Caco-2 (cell line): Measurements from ENCODE around the gene PSMB3. TPM values are rescaled to one million over a fixed set of nuclear protein-coding genes. Genes with fewer than 3 reads are reported as not detected.
A peak's percentile ranks its signal among the peaks of the same experiment; 100 is the strongest.

Experiments
- BruUV-seq: library from RNA; stranded (reverse); fragments of 400-500 nt; replicated peaks from 2 replicates; lab custom pipeline; 2021; lab: Mats Ljungman, UMichigan
- CTCF ChIA-PET: fragments of 300-600 bp; sonication (Branson Sonifier 250); formaldehyde crosslinking; loops from one replicate; lab custom pipeline; 2022; ENCODE audit warnings: antibody characterized with exemption; lab: Charles Lee
- POLR2A ChIA-PET: fragments of 300-600 bp; sonication (Branson Sonifier 250); formaldehyde crosslinking; loops from one replicate; lab custom pipeline; 2022; ENCODE audit warnings: antibody characterized with exemption; lab: Charles Lee
- DNase-seq, 2 experiments: peaks; one replicate each; pipeline versions ENCODE4 v3.0.0 to v3.0.0-alpha.2; 2020 to 2022
- H3K27me3 ChIP-seq: replicated peaks from 2 replicates; pipeline ENCODE4 v1.6.0; 2011; ENCODE audit warnings: low read length; ENCODE audit not compliant: control insufficient read depth, insufficient read depth
- H3K36me3 ChIP-seq: 2 replicates; pipeline ENCODE4 v1.5.1; 2011; ENCODE audit warnings: low read length; ENCODE audit not compliant: control insufficient read depth, insufficient read depth
- H3K4me1 ChIP-seq: fragments of 250-450 bp; sonication (Bioruptor Pico); 2 replicates; pipeline ENCODE4 v1.5.1; 2020; ENCODE audit warnings: mild to moderate bottlenecking
- H3K4me3 ChIP-seq: 2 replicates; pipeline ENCODE4 v1.5.1; 2011; ENCODE audit warnings: low read depth, mild to moderate bottlenecking, control low read depth, low read length
- H3K9me3 ChIP-seq: fragments of 250-450 bp; sonication (Bioruptor Pico); 2 replicates; pipeline ENCODE4 v1.5.1; 2020; ENCODE audit warnings: mild to moderate bottlenecking, moderate library complexity
- H3K27ac Mint-ChIP-seq: one replicate; pipeline ENCODE4 v1.8.0; 2022; ENCODE audit warnings: mixed read lengths; ENCODE audit not compliant: unreplicated experiment
- H3K27me3 Mint-ChIP-seq: one replicate; pipeline ENCODE4 v1.8.0; 2022; ENCODE audit warnings: mixed read lengths; ENCODE audit not compliant: insufficient read depth, unreplicated experiment
- H3K36me3 Mint-ChIP-seq: one replicate; pipeline ENCODE4 v1.8.0; 2022; ENCODE audit warnings: mild to moderate bottlenecking, mixed read lengths; ENCODE audit not compliant: insufficient read depth, unreplicated experiment
- H3K4me1 Mint-ChIP-seq: one replicate; pipeline ENCODE4 v1.8.0; 2022; ENCODE audit warnings: low read depth, mixed read lengths; ENCODE audit not compliant: unreplicated experiment
- H3K4me3 Mint-ChIP-seq: one replicate; pipeline ENCODE4 v1.8.0; 2022; ENCODE audit warnings: mild to moderate bottlenecking, moderate library complexity, mixed read lengths; ENCODE audit not compliant: unreplicated experiment
- H3K9me3 Mint-ChIP-seq: one replicate; pipeline ENCODE4 v1.8.0; 2022; ENCODE audit warnings: mixed read lengths; ENCODE audit not compliant: unreplicated experiment
- intact Hi-C: fragments of 100-400 bp; cut with micrococcal nuclease; formaldehyde crosslinking; loops from one replicate; pipeline ENCODE4 v1.10.0; 2022; ENCODE audit not compliant: unreplicated experiment
- total RNA-seq: library from RNA; stranded (reverse); gene quantifications from 2 replicates; pipeline ENCODE4 v1.2.3, GENCODE V29; 2022
- TF ChIP-seq, protein P1 (sequence below), 2 experiments: fragments of 200-600 bp in 1 of 2; IDR thresholded peaks; 1 replicate in 1 of 2; 2 replicates in 1 of 2; pipeline versions ENCODE4 v1.5.1 to v1.8.0; 2011 to 2022; ENCODE audit warnings: antibody characterized with exemption in 1 of 2, control low read depth in 1 of 2, inconsistent platforms in 1 of 2, low read depth in 1 of 2, low read length in 1 of 2, mild to moderate bottlenecking in 1 of 2, moderate library complexity in 1 of 2; ENCODE audit not compliant: insufficient read depth in 1 of 2, severe bottlenecking in 1 of 2, unreplicated experiment in 1 of 2

The PSMB3 gene
- total RNA-seq, 1 experiment from 2014 or later = 427 TPM

DNA sequence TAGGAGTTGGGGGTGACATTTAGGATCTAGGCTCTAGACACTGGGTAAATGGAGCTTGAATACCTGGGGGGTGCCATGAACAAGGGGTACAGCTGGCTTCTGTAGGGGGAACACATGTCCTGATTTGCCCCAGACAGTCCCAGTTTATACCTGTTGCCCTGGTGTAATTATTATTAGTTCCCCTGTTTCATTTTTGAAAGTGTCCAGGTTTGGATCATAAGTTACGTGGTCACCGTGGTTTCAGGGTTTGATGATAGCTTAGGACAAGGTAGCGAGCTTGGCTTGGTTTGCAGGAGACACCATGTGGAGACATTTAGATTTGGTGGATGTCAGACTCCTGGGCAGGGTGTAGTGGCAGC is 42.0 kb upstream of the PSMB3 start:
- ChIA-PET POLR2A (no interaction called here), CTCF (interaction anchor here (0.6 to 1.5 kb wide), 6 partner anchors 15 to 39 kb away, joined by 3 to 8 read pairs (median 3); partner anchors contain the start of gene EPOP)
- no peaks in the 10 kb centered on the region for H3K9me3 Mint-ChIP-seq
- Histone ChIP-seq H3K36me3 (peaks cover 4% of the 10 kb centered on the region), H3K9me3 (no peaks in the 10 kb centered on the region), H3K4me1 (no peaks in the 10 kb centered on the region; the same call in 1 of the 2 replicates), H3K4me3 (no peak overlapping the region), H3K27me3 (no peaks in the 10 kb centered on the region)
- H3K36me3 Mint-ChIP-seq = peaks cover 28% of the 10 kb centered on the region
- TF ChIP-seq, protein P1, sequence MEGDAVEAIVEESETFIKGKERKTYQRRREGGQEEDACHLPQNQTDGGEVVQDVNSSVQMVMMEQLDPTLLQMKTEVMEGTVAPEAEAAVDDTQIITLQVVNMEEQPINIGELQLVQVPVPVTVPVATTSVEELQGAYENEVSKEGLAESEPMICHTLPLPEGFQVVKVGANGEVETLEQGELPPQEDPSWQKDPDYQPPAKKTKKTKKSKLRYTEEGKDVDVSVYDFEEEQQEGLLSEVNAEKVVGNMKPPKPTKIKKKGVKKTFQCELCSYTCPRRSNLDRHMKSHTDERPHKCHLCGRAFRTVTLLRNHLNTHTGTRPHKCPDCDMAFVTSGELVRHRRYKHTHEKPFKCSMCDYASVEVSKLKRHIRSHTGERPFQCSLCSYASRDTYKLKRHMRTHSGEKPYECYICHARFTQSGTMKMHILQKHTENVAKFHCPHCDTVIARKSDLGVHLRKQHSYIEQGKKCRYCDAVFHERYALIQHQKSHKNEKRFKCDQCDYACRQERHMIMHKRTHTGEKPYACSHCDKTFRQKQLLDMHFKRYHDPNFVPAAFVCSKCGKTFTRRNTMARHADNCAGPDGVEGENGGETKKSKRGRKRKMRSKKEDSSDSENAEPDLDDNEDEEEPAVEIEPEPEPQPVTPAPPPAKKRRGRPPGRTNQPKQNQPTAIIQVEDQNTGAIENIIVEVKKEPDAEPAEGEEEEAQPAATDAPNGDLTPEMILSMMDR (IDR thresholded peaks at IDR 0.05; ENCODE audit: insufficient read depth in 1 of 2, low read depth in 1 of 2, low read length in 1 of 2, severe bottlenecking in 1 of 2, unreplicated experiment in 1 of 2) = no peak
- H3K27ac Mint-ChIP-seq = peak overlapping the region; percentile 10
- intact Hi-C loops = no loop called here
- no peaks in the 10 kb centered on the region for H3K27me3 Mint-ChIP-seq
- H3K4me1 Mint-ChIP-seq = peaks cover 27% of the 10 kb centered on the region
- no TSS peak for BruUV-seq
- DNase-seq = no peak
- no peak overlapping the region for H3K4me3 Mint-ChIP-seq

DNA sequence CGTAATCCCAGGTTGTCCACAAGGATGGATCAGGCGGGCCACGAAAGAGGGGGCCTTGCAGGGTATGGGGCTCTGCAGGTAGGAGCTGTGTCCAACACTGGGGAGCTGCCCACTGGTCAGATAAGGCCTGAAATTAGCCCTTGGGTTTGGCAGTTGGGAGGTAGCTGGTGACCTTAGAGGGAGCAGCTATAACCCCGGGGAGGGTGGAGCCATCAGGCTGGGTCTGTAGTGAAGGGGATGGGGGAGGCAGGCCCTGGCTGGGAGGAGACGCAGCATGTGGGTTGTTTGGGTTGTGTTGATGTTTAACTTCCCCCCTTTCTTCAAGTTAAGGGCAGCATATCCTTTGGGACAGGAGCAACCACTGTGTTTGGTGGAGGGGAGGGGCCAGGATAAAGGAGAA is 41.6 kb upstream of the PSMB3 start:
- no peaks in the 10 kb centered on the region for H3K27me3 ChIP-seq
- Mint-ChIP-seq H3K27ac (peak overlapping the region; percentile 20), H3K4me3 (no peak overlapping the region), H3K27me3 (no peaks in the 10 kb centered on the region), H3K4me1 (peaks cover 27% of the 10 kb centered on the region), H3K9me3 (no peaks in the 10 kb centered on the region), H3K36me3 (peaks cover 24% of the 10 kb centered on the region)
- POLR2A ChIA-PET = no interaction called here
- no TSS peak for BruUV-seq
- intact Hi-C loops = no loop called here
- no peak overlapping the region for H3K4me3 ChIP-seq
- peak in 1 of 2 experiments; percentile 61 for DNase-seq
- CTCF ChIA-PET = interaction anchor here (0.6 to 1.5 kb wide), 7 partner anchors 16 to 38 kb away, joined by 3 to 8 read pairs (median 3); partner anchors contain the start of gene EPOP
- H3K4me1 ChIP-seq = no peaks in the 10 kb centered on the region; the same call in 1 of the 2 replicates
- peaks cover 4% of the 10 kb centered on the region for H3K36me3 ChIP-seq
- H3K9me3 ChIP-seq = no peaks in the 10 kb centered on the region
- TF ChIP-seq, protein P1 (IDR thresholded peaks at IDR 0.05; ENCODE audit: insufficient read depth in 1 of 2, low read depth in 1 of 2, low read length in 1 of 2, severe bottlenecking in 1 of 2, unreplicated experiment in 1 of 2) = no peak

DNA sequence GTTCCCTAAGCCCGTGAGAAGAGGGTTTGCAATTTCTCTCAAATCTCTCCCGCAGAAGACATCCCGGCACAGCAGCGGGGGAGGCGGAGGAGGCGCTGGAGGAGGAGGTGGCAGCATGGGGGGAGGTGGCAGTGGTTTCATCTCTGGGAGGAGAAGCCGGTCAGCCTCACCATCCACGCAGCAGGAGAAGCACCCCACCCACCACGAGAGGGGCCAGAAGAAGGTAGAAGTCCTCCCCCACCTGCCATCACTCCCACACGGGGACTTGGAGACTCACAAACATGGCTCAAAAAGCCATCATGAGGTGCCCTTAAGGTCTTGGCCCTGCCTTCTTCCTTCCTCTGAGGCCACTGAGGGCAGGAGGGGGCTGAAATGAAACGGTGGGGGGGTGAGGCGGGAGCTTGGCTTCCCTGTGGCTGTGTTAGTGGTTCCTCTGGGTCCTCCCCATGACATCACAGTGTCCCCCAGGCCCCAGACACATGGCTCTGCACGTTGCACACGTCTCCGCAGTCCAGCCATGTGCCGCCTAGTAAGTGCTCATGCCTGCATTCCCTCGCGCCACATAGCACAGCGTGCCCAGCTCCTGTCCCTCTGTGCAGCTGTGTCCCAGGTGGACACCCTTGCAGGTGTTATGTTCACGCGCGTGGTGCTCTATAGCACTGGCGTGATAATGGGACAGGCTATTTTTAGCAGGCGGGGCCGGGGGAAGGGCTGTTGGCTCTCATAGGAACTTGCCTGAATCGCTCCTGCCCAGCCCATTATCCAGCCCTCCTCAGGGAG is 40.6 kb upstream of the PSMB3 start:
- CTCF ChIA-PET = no interaction called here
- Histone ChIP-seq H3K36me3 (peaks cover 6% of the 10 kb centered on the region), H3K27me3 (no peaks in the 10 kb centered on the region), H3K4me1 (no peaks in the 10 kb centered on the region; the same call in 1 of the 2 replicates), H3K9me3 (no peaks in the 10 kb centered on the region), H3K4me3 (no peak overlapping the region)
- POLR2A ChIA-PET = no interaction called here
- no TSS peak for BruUV-seq
- H3K4me3 Mint-ChIP-seq = no peak overlapping the region
- peaks cover 22% of the 10 kb centered on the region for H3K36me3 Mint-ChIP-seq
- no peaks in the 10 kb centered on the region for H3K9me3 Mint-ChIP-seq
- no peak for DNase-seq
- H3K27me3 Mint-ChIP-seq = no peaks in the 10 kb centered on the region
- H3K4me1 Mint-ChIP-seq = peaks cover 27% of the 10 kb centered on the region
- TF ChIP-seq, protein P1 (IDR thresholded peaks at IDR 0.05; ENCODE audit: insufficient read depth in 1 of 2, low read depth in 1 of 2, low read length in 1 of 2, severe bottlenecking in 1 of 2, unreplicated experiment in 1 of 2) = no peak
- intact Hi-C loops = no loop called here
- no peak overlapping the region for H3K27ac Mint-ChIP-seq
